Measurements from ENCODE around the gene PPP1R12B.
"Not testable (repeated sequence)": the region's sequence is repeated elsewhere in the genome, so short reads cannot be mapped to it uniquely, and the experiment has no call there.

The PPP1R12B gene

DNA sequence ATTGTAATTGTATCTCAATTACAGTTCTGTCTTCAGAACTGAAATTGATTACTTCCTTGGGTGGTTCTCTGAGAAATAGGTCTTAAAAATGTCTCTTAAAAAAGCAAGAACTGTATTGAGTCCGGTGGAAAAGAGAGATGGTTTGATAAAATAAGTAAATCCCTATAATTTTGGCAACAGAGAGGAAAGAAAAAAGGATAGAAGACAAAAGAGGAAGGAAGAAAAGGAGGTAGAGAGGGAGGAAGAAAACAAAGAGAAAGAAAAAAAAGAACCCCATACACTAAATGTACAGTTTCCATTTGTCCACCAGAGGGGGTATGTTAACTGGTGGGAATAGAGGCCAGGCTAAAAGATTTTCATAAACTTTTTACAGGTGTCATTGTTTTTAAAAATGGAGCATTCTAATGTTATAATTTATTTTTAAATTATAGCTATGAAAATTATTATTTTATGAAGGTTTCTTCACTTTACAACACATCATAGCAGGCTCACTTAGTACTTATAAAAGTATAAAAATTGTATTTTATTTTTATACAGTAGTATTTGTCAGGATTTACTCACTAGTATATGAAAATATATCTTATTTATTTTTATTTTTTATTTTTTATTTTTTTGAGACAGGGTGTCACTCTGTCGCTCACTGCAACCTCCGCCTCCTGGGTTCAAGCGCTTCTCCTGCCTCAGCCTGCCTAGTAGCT, 4.7 kb upstream of the PPP1R12B start:
- peak; percentile 66 for DNase-seq (ENCODE audit: low spot score)

DNA sequence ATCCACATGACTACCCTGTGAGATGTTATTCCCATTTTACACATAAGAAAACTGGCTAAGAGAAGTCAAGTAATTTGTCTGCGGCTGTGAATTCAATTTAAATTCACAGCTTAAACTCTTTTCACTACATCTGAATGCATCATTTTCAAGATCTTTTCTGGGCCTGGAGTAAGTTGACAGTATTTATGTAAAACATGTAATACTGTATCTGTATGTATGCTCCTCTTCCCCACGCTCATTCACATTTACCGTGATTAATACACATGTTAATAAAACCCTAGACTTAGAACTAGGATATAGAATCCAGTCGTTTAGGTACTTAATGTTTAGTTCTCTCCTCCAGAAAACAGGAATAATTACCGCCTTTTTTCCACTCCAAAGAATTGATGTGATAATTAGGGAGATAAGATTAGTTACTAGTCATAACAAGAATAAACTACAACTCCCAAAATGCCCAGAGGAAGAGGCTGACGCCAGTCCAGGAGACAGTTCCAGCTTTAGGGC, 442 bp upstream of the PPP1R12B start:
- no peak for DNase-seq (ENCODE audit: low spot score)

DNA sequence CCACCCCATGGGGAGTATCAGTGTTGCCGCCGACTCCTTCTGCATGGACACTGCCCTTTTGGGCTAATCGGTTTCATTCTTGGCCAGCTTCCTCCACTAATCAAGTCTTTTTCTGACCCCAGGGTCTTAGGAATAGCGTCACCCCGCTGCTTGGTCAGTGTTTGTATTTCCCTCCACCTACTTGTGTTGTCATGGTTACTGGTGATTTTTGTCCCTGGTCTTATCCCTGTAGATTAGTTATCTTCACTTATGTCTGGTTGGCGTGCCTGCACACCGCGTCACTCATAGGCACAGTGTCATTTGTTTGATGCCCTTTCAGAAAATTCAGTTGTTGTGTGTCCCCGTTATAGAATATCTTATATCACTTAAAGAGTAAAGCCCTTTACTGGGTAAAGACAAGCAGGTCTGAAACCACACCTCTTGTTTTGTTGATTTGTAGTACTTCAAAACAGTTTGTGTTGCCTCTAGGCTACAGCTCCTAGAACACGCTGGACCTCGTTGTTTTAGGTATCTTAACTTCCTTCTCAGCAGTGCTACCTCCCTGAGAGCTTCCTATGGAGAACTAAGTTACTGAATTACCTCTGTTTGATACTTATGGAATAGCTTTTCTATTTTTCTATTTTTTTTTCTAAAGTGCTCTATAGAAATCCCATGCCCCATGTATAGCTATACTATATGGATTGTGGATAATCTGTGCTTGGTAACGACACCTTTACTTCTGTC, 868 bp downstream of the PPP1R12B start:
- DNase-seq (ENCODE audit: low spot score) = no peak

- no peak for DNase-seq (ENCODE audit: low spot score)
Observed at GRCh38 chr1:202351725-202352124, 3.2 kb downstream of the PPP1R12B start.

GRCh38 chr1:202352583-202353197, 4.2 kb downstream of the PPP1R12B start:
- not testable (repeated sequence) for DNase-seq (ENCODE audit: low spot score)

GRCh38 chr1:202355944-202356553, 7.5 kb downstream of the PPP1R12B start:
- no peak for DNase-seq (ENCODE audit: low spot score)

DNA sequence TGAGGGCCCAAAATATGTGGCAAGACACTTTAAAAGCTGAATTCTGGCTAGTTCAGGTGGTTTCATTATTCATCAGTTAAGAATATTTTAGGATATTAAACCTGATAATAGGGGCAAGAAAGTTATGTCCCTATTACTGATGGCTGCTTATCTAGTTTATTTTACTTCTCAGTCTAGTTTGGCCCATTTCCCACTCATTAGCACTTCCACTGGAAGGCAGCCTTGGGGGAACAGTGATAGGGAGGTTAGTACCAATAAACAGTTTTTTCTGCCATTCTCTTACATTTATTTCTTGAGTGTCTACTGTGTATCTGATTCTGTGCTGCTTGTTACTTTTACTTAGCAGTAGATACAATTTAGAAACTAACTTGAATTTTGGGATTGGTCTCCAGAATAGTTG, 9.0 kb downstream of the PPP1R12B start:
- no peak for DNase-seq (ENCODE audit: low spot score)

- no peak for DNase-seq (ENCODE audit: low spot score)
Observed at GRCh38 chr1:202361224-202361623, 12.7 kb downstream of the PPP1R12B start.

DNA sequence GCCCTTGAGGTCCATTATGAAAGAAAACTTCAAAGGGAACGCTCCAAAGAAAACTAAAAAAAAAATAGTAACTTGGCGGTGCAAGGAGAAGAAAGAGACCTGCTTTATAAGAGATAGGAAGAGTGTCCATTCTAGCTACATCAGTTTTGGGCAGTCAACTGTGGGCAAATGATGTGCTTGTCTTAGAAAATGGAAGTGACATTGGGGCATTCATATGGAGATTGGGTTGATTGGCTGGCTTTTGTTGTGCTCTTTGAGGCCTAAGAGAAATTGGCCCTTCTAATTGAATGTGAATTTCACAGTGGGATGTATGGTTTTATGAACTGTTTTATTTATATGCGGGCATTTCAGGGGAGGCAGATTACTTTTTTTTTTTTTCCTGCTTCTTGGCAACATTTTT, 13.2 kb downstream of the PPP1R12B start:
- no peak for DNase-seq (ENCODE audit: low spot score)

DNA sequence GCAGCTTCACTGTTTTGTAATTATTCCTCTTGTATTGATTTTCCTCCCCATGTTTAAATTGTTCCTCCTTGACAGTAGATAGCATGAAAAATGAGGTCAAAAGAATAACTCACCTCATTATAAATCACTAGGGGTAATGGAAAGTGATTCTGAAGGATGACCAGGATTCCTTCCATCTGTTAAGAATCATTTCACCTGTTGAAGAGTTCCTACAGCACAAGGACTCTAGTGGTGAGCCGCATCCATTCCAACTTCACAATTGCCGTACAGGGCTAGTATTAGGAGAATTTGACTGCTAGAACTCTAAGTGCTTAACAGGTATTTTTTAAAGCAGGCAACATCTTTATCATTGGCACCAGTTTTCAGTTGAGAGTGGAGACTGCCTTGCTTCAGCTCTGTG, 13.7 kb downstream of the PPP1R12B start:
- DNase-seq (ENCODE audit: low spot score) = no peak

DNA sequence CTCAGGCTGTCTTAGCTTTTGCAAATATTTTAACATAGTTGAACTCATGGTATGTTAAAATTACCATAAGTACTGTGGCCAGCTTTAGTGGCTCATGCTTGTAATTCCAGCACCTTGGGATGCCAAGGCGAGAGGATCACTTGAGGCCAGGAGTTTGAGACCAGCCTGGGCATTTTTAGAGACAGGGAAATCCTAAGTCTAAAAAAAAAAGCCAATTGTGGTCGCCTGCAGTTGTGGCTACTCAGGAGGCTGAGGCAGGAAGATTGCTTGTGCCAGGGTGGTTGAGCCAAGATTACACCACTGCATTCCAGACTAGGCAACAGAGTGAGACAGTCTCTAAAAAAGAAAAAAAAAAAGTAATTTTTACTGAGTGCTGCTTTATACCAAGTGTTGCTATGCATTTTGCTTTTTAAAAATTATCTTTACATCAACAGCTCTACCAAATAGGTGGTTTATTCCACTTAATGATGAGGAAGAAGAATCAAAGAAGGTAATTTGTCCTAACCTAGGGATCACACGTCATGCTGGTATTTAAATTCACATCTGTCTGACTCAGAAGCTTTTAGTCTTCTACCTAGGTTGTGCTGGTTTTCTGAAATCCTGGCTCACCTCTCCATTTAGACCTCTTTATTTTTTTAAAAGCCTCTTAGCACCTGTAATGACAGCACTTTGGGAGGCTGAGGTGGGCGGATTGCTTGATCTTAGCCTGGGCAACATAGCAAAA, 16.8 kb downstream of the PPP1R12B start:
- DNase-seq (ENCODE audit: low spot score) = no peak

DNA sequence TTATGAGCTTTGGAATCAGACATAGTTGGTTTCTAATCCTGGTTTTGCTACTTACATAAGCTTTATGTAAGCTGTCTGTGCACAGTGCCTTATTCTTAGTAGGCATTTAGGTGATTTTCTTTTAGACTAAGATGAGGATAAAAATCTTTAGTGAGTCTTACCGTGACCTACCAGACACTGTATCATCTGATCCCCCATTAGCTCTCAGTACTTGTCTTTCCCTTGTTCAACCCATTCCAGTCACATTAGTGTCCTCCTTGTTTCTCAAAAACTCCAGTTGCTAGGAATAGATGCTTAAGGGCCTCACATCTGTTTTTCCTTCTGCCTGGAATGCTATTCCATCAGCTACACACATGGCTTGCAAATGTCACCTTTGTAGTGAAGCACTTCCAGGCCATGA, 18.8 kb downstream of the PPP1R12B start:
- DNase-seq (ENCODE audit: low spot score) = no peak

GRCh38 chr1:202370906-202371305, 22.4 kb downstream of the PPP1R12B start:
- not testable (repeated sequence) for DNase-seq (ENCODE audit: low spot score)

DNA sequence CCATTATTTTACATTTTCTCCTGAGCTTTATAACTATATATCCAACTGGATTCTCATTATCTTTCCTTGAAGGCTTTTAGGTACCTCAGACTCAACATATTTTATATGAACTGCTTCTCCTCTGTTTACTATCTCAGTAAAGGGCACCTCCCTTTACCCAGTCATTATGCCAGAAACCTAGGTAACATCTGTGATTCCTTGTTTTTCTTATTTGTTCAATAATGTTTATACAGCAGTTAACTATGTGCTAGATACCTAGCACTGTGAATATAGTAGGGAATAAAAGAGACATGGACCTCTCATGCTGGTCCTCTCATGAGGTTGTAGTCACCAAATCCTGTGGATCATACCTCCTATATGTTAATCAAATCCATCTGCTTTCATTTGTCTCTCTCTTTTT, 25.6 kb downstream of the PPP1R12B start:
- DNase-seq (ENCODE audit: low spot score) = no peak

DNA sequence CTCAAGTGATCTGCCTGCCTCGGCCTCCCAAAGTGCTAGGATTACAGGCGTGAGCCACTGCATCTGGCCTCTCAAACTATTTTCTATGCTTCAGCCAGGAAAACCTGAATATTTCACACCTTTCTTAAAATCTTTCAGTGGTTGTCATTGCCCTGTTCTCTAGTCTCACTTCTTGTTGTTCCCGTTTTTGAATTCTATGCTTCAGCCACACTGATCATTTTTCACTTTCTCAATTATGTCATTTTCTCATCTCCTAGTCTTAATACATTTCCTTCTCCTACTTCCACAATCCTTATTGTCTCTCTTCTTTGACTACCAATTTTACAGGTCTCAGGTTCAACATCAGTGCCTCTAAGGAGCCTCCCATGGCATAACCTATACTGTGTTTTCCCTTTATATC, 26.7 kb downstream of the PPP1R12B start:
- not testable (repeated sequence) for DNase-seq (ENCODE audit: low spot score)

- no peak for DNase-seq (ENCODE audit: low spot score)
Observed at GRCh38 chr1:202376247-202376646, 27.7 kb downstream of the PPP1R12B start.

- DNase-seq (ENCODE audit: low spot score) = peak; percentile 46
Observed at GRCh38 chr1:202379884-202380529, 31.5 kb downstream of the PPP1R12B start.

- DNase-seq (ENCODE audit: low spot score) = not testable (repeated sequence)
Observed at GRCh38 chr1:202380535-202380934, 32.0 kb downstream of the PPP1R12B start.

DNA sequence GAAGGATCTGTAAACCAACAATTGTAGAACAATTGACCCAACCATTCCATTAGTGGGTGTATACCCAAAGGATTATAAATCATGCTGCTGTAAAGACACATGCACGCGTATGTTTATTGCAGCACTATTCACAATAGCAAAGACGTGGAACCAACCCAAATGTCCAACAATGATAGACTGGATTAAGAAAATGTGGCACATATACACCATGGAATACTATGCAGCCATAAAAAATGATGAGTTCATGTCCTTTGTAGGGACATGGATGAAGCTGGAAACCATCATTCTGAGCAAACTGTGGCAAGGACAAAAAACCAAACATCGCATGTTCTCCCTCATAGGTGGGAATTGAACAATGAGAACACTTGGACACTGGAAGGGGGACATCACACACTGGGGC, 33.4 kb downstream of the PPP1R12B start:
- not testable (repeated sequence) for DNase-seq (ENCODE audit: low spot score)

DNA sequence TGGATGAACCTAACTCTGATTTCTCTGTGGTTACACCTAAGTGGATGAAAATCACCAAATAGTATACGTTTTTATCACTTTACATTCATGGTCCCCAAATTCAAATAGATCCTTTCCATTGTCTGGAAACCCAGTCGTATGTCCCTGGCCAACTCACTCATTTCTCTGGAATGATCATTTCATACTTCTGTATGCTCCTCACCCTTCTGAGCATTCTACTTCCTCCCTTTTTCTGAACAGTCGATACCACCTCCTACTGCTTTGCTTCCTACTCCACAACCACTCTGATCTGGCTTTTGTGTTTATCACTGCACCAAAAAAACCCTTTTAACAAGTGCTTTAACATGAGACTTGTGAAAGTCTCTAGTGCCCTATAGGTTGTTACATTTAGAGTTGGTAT, 47.3 kb downstream of the PPP1R12B start:
- DNase-seq (ENCODE audit: low spot score) = not testable (repeated sequence)

DNA sequence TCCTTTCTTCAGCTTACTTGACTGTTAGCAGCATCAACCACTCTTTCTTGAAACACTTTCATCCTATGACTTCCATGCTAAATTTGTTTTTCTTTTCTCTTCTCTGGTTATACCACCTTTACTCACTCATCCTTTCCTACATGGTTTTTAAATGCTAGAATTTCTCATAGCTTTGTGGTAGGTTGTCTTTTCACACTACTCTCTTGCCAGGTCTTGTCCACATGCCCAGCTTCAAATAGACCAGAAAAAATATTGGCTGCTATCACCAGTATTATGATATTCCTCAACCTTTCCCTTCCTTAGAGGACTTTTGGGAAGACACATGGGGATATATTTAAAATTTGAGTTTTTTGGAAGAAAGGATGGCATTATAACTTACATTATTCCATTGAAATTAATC, 48.8 kb downstream of the PPP1R12B start:
- no peak for DNase-seq (ENCODE audit: low spot score)
